HG03558 (cell line): ENCODE data around the gene ZBED2.

Source experiments
- ATAC-seq: cut with Tn5 transposase; IDR thresholded peaks from one replicate; pipeline ENCODE4 v1.9.1; 2021; ENCODE audit warnings: moderate number of reproducible peaks; ENCODE audit not compliant: unreplicated experiment; ENCODE audit errors: extremely low read depth

ZBED2 gene

DNA sequence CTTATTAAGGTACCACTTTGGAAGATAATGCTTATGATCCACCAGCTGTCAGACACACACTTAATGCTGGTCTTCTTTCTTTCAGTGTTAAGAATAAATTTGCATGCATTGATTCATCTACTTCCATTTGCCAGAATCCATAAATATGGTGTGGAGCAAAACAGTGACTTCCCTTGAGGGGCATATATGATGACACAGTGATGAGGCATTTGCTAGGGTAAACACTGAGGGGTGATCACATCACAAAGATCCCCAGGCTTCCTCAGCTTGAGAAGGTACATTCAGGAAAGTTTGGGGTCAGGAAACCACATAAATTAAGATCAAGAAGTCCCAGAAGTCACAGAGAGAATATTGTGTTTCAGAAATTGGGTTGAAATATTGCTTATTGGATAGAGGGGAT lies 9.9 kb upstream of the ZBED2 start:
- no peak for ATAC-seq

DNA sequence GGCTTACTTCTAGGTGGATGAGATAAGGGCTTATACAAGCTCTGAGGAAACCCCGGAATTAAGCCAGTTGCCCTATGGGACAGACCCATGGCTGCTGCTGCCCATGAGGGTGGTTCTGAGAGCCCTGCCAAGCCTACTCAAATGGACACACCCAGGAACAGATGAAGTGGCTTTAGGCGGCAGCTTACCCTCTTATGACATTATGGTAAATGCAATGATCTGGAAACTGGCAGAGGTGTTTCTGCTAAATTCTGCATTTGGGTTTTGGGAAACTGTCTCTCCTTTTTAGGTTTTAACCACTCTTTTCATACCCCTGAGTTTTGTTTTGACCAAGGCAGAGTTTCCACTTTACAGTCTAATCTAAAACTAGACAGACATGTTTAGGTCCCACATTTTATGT lies 9.0 kb upstream of the ZBED2 start:
- ATAC-seq: no peak

DNA sequence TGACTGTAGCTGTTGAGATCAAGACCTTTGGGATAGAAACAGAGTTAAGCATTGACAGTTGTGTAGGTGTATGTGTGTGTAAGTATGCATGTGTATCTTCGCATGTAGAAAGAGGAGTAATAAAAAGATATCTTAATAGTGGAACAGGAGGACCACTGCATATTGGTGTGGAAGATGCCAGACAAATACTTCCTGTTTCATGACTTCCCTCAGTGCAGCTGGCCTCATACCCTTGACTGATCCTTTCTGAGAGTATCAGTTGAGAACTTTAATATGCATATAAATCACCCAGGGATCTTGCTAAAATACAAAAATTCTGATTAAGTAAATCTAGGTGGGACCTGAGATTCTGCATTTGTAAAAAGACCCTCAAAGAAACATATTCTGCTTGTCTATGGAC lies 8.5 kb upstream of the ZBED2 start:
- no peak for ATAC-seq

DNA sequence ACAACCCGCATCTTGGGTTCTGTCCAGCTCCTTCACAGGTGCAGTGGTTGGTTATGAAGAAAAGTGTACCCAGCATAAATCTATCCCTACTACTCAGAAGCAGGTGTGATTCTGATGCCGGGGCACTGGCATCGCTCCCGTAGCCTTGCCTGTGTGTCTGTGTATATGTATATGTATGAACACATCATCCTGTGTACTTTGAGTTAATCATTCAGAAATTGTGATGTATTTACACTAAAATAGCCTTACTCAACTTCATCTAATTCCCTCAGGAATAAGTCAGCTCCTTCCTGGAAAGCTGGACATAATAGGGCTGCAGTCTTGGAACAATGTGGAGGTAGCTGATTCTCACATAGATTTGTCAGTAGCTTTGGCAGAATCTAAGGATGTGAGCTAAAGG lies 6.7 kb upstream of the ZBED2 start:
- no peak for ATAC-seq

DNA sequence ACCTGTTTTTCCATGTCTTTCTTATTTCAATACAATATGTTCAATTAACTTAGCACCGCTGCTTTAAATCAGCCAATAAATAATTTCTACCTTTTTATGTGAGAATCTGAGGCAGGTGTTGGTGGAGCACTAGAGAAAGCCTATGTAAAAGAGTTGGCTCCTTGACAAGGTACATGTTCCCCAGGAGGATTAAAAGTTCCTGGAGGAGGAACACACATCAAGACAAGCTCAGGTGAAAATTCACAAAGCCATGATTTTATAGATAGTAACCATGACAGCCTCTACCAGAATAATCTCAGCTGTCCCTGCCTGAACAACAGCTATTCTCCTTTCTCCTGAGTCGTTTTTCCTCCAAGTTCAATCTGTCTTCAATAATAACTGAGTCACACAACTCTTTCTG lies 3.4 kb upstream of the ZBED2 start:
- ATAC-seq: no peak

DNA sequence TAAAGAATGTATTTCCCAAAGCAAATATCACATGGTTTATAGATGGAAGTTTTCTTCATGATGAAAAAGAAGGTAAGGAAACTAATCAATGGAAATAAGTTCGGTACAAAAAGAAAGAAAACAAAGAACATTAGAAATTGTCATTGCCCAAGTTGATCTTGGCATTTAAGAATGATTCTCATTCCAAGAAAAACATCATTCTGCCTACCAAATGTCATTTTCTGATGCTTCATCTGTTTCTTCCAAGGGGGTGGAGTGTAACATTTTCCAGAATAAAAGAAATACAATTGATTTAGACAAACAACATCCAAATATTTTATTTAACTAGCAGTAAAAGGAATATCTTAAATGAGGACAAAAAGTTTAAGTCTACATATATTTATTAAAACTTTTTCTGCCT lies 3.0 kb upstream of the ZBED2 start:
- ATAC-seq: no peak

DNA sequence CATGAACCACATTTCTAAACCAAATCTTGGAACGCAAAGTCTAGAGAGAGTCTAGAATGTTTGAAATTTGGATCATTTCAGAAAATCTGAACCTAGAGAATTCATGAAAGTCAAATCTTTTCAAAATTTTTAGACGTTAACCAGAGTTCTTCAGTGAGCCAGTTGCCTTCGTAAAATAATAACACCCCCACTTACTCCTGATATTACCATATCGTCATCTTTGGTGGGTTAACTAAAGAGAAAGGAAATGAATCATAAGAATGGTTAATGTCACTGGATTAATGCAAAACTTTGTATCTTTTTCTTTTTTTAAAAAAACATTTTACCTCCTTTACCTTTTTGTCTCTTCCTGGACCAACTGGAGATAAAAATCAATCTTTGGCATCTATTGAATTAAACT lies 1.2 kb upstream of the ZBED2 start:
- ATAC-seq: no peak

DNA sequence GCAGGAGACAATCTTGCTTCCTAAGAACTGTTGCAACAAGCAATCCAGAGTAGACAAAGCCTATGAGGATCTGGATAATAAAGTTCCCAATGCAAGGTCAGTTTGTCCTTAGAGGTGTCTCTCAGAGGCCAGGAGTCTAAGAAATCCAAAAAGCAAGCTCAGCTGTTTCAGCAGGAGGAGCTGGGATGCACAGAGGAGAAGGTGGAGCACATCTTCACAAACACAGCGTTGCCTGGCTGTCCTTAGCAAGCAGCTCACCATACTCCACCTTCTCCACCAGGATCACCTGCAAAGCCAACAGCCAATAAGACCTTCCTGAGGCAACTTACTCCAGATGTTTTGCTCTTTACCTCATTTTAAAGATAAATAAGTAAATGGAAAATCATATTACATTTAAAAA lies 365 bp downstream of the ZBED2 start:
- ATAC-seq: no peak

DNA sequence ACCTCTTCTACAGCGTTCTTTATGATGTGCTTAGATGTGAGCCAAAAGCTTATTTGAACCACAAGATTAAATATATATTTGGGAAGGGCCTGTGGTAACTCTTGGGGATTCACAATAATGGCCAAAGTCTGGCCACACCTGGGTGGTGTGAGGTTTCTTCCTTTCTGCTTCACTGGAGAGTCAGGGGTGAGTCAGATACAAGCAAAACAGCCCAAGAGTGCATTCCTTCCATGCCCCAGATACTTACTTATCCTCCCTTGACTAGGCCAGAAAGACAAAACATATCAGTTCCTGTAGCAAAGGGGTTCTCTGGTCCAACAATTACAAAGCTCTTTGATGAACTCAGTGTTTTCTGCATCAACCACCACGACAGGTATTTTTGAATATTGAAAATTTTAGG lies 941 bp downstream of the ZBED2 start:
- ATAC-seq: peak; percentile 63

DNA sequence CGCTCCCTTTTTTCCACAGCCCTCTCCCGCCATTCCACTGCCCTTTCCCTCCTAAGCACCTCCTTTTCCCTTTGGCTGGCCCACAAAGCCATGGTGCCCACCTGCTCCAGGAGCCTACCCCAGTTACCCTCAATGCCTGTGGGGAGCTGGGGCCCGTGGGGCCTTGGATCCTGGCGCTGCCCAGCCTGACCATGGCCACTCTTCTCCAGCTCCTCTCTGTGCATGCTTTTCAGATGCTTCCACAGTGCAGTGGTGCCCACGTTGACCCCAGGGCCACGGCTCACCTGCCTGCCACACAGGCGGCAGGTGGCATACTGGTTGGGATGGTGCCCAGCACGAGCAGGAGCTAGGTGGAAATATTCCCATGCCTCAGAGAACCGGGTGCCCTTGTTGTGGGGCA lies 1.5 kb downstream of the ZBED2 start:
- ATAC-seq: no peak

DNA sequence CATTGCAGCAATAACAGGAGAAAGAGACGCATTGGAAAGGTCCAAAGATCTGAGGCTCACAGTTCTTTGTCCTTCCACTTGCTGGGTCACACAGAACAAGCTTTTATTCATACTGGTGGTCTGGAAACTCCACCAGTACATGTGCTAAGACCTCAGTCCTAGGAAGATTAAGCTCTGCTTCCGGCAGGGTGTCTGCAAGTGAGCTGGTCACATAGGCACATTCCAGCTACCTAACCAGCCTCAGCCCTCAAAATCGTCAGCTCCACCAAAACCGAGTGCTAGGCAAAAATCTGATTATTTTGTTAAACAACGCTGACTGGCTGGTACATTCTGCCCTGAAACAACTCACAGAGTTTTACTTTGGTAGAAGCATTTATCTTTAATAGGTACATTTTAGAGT lies 2.2 kb downstream of the ZBED2 start:
- ATAC-seq: no peak

DNA sequence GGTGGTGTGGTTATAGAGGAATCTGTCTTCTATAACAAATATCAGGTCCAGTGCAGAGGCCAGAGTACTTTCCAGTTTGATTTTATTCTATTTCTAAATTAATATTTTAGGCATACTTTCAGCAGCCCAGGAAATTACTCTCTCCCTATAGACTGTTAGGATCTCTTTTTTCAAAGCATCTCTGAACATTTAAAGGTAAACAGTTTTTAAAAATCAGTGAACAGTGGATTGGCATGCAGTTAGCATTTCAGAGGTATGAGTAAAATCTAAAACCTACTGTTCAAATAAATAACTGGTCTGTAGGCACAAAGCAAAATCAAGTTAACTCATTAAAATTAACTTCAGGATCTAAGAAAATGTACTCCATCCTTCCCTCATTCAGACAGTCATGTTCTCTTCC lies 3.0 kb downstream of the ZBED2 start:
- ATAC-seq: no peak

DNA sequence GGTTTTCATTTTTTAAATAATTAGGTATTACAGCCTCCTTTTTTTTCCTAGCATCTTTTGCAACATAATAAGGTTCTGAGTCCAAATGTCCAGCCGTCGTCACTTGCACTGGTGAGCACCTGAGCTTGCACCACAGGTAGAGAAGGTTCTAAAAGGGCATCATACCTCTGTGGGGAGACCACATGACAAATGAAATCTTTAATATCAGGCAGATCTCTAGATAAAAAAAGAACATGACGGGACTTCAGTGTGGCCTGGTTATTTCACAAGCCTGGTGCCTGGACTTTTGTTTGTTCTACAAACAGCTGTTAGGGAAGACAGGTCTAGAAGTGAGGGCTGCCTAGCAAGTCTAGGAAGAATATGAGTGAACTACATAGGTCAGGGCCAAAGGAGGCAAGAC lies 3.6 kb downstream of the ZBED2 start:
- ATAC-seq: no peak

DNA sequence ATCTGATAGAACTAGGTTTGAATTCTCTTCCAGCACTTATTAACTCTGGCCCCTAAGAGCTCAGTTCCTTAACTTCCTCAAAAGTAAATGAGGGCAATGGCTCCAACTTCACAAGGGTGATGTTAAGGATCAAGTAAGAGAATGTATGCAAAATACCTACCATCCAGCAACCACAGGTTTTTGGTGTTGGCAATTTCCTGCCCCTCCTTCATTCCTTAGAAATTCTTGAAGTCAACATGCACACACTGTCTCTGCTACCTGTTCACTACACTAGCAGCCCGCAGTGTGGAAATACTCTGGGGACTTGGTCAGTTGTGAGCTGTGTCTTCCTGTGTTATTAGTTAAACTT lies 5.0 kb downstream of the ZBED2 start:
- no peak for ATAC-seq

DNA sequence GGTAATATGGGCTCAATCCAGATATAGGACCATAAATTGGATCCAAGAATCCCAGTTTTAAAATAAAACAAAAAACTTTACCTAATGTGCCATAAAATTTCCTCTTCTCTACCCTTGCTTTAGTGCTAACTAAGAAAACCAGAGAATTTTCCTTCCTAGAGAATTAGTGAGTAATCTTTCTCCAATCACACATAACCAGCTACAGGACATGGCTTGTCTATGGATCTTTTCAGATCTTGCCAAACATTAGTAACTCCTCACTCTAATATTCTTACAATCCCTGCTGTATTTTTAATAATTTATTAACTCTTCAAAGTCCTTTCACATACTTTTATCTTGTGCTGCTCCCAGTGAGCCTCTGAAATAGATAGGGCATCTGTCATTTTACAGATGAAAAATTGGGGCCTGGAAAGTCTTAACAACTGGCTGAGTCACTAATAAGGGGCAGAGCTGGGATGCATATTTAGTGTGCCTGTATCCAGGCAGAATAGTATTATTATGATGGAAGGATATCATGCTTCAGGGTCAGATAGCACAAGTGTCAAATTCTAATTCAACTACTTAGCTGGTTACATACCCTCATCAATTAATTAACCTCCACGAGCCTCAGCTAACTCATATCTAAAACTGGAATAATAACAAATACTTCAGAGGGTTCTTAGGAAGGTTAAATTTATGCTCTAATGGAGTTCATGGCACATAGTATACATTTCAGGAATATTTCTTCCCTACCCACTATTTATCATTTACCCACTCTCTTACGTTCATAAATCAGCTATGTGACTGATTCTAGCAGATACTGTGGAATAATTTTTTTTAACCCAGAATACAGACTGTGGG lies 5.6 kb downstream of the ZBED2 start:
- no peak for ATAC-seq

DNA sequence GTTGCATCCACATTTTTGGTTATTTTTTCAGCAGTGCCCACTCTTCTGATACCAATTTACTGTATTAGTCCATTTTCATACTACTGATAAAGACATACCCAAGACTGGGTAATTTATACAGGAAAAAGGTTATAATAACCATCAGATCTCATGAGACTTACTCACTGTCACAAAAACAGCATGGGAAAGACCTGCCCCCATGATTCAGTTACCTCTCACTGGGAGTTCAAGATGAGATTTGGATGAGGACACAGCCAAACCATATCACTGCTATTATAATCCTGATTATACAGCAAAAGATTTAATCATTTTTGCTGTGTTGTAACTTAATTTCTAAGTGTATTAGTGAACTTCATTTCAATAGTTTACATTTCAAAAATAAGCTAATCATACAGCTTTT lies 6.6 kb downstream of the ZBED2 start:
- no peak for ATAC-seq

DNA sequence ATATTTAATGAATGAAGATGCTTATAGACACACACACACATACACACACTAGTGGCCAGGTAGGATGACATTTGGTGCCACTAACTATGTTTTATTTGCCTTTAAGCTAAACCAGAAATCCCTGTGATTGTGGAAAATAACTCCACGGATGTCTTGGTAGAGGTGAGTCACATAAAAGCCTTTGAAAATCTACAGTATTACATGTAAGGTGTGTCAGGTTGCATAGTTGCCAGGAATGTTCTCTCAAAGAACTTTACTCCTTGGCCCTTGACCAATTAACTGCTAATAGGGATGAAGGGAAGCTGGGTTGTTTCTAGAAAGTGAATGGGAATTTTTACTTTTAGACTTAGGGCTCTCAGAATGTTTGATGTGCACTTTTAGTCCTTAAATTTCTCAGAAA lies 9.9 kb downstream of the ZBED2 start:
- no peak for ATAC-seq

DNA sequence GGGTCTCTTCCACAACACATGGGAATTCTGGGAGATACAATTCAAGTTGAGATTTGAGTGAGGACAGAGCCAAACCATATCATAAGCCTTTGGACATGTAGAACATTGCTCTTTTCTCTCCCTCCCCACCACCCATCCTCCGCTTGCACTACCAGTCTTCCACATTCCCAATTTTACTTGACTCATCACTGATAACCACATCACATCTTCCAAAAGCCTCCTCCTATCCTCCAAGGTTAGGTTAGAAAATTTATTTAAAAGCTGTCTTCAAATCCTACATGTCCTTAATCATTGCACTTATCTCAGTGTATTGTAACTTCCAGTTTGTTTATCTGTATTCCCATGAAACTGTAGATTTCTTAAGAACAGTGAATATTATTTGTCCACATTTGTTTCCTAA lies 10.4 kb downstream of the ZBED2 start:
- ATAC-seq: no peak

DNA sequence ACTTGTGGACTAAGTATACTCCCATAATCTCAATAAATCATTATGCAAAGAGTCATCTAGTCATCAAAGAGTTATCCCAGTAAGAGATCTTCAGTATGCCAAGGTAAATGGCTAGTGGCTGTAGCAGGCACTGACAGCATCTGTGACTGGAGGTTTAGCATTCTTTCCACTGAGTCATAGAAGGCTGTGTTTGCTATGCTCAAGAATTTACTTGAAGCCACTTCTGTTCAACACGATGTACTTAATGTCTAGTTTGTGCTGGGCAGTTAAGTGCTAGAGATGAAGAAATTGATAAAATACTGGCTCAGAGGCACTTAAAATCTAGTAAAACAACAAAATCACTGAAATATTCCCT lies 13.0 kb downstream of the ZBED2 start:
- ATAC-seq: no peak

DNA sequence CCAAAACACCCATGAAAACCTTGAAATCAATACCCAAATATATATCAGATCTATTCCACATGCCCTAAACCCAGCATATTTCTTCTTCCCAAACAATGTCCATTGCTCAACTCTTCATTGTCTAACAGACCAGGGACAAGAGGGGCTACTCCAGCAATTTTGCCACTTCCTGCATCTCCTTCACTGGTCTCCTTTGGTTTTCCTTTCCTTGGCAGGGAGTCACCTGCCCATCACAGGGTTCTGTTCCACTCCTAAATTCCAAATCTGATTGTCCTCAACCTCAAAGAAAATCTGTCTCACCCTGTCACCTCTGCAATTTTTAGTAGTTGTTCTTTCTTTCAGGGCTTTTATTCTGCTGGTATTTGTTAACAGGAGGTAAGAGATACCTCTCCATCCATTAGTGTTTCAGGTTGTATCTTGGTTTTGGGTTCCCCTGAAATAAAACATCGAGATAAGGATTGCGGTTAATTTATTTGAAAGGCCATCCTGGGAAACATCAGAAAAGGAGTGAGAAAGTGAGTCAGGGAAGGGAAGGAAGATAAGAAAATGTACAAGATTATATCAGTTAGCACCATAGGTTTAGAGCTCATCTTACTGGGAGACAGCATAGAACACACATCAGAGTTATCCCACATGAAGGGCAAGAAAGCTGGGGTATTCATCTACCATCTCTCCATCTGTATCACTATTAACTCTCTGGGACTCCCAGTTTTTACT lies 13.6 kb downstream of the ZBED2 start:
- no peak for ATAC-seq

DNA sequence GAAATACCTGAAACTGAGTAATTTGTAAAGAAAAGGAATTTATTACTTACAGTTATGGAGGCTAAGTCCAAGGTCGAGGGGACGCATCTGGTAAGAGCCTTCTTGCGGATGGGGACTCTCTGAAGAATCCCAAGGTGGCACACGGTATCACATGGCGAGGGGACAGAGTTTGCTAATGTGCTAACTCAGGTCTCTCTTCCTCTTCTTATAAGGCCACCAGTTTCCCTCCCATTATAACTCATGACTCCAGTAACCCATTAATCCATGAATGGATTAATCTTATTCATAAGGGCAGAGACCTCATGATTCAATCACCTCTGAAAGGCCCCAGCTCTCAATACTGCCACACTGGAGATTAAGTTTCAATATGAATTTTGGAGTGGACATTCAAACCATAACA lies 15.7 kb downstream of the ZBED2 start:
- ATAC-seq: no peak

DNA sequence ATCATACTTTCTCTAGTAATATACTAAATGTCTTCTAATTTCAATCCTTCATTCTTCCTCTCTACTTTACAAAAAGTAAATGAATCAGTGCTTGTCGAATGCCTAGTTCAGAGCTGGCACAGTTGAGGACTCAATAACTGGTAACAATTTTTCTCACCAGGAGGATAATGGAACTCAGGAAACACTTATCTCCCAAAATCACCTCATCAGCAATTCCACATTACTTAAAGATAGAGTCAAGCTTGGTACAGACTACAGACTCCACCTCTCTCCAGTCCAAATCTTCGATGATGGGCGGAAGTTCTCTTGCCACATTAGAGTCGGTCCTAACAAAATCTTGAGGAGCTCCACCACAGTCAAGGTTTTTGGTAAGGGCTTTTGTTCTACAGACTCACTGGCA lies 16.3 kb downstream of the ZBED2 start:
- no peak for ATAC-seq
